ENCODE results near the gene NEURL1B.

Gene NEURL1B

DNA sequence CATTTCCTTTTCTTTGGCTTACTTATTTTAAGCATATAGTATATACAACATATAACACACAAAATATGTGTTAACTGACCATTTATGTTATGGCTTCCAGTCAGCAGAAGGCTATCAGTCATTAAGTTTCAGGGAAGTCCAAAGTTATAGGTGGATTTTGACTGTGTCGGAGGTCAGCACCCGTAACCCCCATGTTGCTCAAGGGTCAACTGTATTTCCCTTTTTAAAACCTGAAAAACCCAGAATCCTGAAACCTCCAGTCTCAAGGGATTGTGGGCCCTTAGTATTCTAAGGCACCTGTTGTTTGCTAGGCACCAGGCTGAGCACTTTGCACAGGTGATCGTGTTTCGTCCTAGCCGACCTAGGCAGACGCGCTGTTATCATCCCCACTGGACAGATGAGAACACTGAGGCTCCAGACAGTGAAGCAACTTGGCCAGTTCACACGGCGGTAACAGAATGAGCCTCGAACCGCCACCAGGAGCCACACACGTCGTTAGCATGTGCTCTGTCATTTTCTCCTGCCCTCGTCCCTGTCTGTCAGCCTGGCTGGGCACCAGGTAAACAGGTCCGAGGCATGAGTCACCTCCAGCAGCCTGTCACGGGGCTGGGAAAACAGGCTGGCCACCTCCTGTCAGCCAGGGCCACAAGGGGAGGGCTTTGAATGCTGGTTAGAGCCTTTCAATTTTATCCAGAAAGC, 90.1 kb downstream of the NEURL1B start:
- H3K27ac ChIP-seq = peak overlapping the region in 1 of 2 donors; percentile 94
- no peak for DNase-seq (ENCODE audit: low spot score)
- TF ChIP-seq, protein P1, sequence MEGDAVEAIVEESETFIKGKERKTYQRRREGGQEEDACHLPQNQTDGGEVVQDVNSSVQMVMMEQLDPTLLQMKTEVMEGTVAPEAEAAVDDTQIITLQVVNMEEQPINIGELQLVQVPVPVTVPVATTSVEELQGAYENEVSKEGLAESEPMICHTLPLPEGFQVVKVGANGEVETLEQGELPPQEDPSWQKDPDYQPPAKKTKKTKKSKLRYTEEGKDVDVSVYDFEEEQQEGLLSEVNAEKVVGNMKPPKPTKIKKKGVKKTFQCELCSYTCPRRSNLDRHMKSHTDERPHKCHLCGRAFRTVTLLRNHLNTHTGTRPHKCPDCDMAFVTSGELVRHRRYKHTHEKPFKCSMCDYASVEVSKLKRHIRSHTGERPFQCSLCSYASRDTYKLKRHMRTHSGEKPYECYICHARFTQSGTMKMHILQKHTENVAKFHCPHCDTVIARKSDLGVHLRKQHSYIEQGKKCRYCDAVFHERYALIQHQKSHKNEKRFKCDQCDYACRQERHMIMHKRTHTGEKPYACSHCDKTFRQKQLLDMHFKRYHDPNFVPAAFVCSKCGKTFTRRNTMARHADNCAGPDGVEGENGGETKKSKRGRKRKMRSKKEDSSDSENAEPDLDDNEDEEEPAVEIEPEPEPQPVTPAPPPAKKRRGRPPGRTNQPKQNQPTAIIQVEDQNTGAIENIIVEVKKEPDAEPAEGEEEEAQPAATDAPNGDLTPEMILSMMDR (IDR thresholded peaks at IDR 0.05) = no peak
- no peak overlapping the region for H3K4me3 ChIP-seq

DNA sequence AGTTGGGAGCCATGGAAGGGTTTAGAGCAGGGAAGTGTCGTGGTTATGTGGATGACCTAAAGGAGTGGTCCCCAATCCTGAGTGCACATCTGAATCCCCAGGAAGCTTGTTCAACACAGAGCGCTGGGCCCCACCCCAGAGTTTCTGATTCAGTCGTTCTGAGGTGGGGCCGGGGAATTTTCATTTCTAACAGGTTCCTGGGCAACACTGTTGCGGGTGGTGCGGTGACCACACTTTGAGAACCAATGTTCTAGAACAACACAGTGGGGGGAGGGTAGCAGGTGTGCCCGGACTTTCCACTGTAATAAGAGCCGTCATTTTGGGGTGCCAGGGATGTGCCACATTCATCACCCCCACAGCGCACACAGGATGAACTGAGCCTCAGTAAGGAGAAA, 90.6 kb downstream of the NEURL1B start:
- Histone ChIP-seq H3K4me3 (no peak overlapping the region), H3K27ac (peak overlapping the region in 1 of 2 donors; percentile 94)
- DNase-seq (ENCODE audit: low spot score) = no peak
- TF ChIP-seq, protein P1 (IDR thresholded peaks at IDR 0.05) = no peak

DNA sequence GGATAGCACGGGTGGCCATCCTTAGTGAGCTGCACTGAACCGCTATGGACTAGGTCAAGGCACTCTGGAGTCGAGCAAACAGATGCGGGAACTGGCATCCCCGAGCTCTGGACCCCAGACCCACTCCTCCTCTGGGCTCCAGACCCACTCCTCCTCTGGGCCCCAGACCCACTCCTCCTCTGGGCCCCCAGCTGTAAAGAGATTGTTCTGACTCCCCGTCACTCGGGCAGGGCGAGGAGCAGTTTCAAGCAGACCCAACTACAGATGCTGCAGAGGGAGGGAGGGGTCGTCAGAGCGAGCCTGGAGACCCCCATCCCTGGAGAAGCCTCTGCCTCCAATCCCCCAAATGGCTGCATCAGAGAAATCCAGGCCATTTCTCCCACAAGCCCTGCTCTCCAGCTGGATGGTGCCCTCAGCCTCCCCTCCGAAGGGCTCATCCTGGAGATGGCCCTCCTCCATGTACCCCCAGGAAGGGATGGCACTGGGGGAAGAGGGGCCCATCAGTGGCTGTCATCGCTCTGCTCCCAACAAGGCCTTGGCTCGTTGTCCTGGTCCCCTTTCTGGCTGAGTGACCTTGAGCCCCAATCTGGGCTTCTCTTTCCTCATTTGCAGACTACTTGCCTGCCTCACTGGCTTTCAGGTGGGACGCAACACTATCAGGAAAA, 91.3 kb downstream of the NEURL1B start:
- TF ChIP-seq, protein P1 (IDR thresholded peaks at IDR 0.05) = no peak
- no peak overlapping the region for H3K4me3 ChIP-seq

DNA sequence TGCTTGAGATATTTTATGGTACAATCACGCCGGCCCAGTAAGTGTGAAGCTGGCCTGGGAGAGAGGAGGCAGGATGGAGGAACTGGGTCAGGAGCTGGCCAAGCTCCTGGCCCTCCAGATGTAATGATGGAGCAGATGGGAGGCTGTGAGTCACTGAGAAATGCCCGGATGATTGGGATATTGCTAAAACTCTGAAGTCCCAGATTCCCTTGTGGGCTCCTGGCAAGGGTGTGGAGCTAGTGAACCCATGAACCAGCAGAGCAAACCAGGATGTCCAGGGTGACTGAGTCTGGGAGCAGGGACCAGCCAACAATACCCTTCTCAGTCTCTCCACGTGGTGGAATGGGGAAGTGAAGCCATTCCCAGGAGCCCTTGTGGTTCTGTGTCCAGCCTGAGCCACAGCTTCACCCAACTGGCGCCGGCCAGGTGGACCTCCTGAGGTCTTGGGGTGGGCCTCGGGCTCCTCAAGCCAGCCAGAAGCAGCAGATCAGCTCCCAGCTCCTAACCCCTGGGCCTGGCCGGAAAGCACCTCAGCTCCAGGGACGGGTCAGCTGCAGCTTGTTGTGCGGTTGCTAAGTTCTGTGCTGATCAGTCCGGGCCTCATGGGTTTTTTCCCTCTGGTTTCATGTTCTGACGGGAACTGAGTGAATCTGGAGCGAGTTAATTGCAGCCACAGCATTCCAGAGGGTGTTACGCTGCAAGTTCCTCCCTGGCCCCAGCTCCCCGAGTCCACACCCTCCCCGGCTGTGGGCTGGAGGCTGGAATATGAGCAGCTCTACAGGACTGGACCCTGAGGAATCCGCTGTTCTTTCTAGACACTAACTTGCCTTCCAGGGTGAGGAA, 92.3 kb downstream of the NEURL1B start:
- TF ChIP-seq, protein P1 (IDR thresholded peaks at IDR 0.05) = no peak
- H3K27ac ChIP-seq = peak overlapping the region; percentile 90 to 94
- H3K4me3 ChIP-seq = peak overlapping the region; percentile 34
- peak; percentile 91 for DNase-seq (ENCODE audit: low spot score)

More for the DNA sequence above, 91.3 kb downstream of the NEURL1B start:
- peak overlapping the region; percentile 90 to 94 for H3K27ac ChIP-seq
- DNase-seq (ENCODE audit: low spot score) = no peak

DNA sequence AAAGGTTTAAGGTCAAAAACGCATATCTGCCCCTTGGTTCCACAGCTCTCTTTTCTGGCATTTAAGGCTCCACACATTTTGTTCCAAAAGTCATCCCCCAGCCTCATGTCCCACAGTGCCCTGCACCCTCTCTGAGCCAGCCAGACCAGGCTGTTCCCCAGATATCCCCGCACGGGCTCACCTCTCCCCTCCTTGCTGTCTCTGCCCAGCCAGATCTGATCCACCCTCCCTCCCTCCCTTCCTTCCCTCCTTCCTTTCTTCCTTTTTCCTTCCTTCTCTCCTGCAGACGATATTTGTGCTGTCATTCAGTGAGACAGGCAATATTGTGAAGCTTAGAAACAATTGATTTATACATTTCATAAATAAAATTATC, 92.9 kb downstream of the NEURL1B start:
- Histone ChIP-seq H3K4me3 (peak overlapping the region; percentile 34), H3K27ac (peak overlapping the region; percentile 90 to 94)
- DNase-seq (ENCODE audit: low spot score) = no peak
- TF ChIP-seq, protein P1 (IDR thresholded peaks at IDR 0.05) = no peak

DNA sequence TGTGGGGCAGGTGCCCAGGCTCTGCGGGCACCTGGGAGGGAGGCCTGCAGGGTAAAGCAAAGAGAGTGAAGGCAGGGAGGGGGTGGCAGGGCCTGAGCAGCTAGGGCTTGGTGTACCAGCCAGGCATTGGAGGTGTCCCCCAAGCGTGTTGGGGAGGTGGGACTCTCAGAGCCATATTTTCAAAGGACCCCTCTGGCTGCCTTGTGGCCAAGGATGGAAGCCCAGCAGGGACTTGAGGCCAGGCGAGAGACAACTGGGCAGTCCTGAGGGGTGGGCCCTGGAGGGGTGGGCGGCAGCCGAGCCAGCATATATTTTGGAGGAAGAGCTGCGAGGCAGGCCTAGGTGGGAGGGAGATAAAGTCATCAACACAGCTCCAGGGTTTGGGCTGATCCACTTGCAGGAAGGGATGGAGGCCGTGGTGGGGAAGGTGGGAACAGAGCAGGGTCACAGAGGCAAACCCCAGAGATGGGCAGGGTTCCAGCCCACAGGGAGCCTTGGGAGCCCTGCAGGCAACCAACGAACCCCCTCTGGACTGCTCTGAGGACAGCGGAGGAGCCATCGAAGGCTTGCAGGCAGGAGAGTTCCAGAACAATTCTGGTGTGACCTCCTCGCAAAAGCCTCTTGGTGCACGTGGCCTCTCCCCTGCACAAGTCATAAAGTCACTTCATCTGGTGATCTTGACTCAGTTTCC, 94.2 kb downstream of the NEURL1B start:
- Histone ChIP-seq H3K27ac (peak overlapping the region in 1 of 2 donors; percentile 94), H3K4me3 (no peak overlapping the region)
- TF ChIP-seq, protein P1 (IDR thresholded peaks at IDR 0.05) = no peak
- DNase-seq (ENCODE audit: low spot score) = no peak

All from coronary artery (tissue), 2 donors.